Posterior vena cava (tissue), 2 donors: ENCODE data around the gene PLXNA3. TPM values are rescaled to one million over a fixed set of nuclear protein-coding genes. Genes with fewer than 3 reads are reported as not detected.
A peak's percentile ranks its signal among the peaks of the same experiment; 100 is the strongest.

Experiments
- DNase-seq: peaks from one replicate; pipeline ENCODE4 v3.0.0-alpha.2; 2020; ENCODE audit warnings: low spot score
- intact Hi-C, 2 donors: fragments of 100-400 bp; cut with DNase I; formaldehyde crosslinking; loops; one replicate each; pipeline versions ENCODE4 v1.14.1 to v1.14.2; 2022 to 2023
- total RNA-seq, 2 donors: library from RNA; stranded (reverse); fragmentation: NEBNext Ultra II Directional; extraction: Animal tissue kit (Norgen Biotek cat#: 25700); gene quantifications; one replicate each; pipeline ENCODE4 v1.2.1, GENCODE V29; 2021
- donor health status: DM: yes; HTN: yes; CAD: no.
- donor health status: DM: yes; HTN: yes; CAD: no.

Gene PLXNA3
- total RNA-seq, 2 donors from 2014 or later: 23.7 to 31.1 TPM

- no peak for DNase-seq
- intact Hi-C loops: no loop called here
Measured at GRCh38 chrX:154433605-154434004, 24.5 kb upstream of the PLXNA3 start.

DNA sequence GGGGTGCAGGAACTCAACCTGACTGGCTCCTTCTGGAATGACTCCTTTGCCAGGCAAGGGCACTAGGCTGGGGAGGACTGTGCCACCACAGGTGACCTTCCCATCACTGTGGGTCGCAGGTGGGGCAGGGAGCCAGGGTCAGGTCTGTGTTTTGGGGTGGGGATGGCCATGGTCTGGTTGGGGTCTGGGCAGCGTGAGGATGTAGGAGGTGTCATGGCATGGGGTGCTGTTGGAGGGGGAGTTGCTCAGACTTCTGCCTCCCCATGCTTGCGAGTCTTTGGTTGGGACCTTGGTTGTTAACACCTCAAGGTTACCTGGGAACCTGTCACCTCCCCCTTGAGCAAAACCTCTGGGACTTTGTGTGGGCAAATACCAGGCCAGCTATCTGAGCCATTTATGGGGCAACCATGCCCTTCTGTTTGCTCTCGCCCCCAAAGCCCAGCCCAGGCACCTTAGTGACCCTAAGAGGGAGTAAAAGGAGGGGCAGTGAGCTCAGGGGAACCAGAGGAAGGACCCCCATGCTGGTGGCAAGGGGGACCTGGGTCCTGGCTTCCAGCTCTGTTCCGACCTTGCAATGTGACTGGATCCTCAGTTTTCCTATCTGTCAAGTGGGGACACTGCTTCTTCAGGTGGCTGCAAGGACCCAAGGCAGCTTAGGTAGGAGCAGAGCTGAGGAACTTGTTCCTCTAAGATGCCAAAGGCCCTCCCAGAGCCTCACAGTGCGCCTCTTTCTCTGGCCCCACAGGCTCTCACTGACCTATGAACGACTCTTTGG is 23.5 kb upstream of the PLXNA3 start:
- DNase-seq: no peak
- intact Hi-C loops: no loop called here

- no peak for DNase-seq
- intact Hi-C loops: no loop called here
Measured at GRCh38 chrX:154435171-154435733, 22.8 kb upstream of the PLXNA3 start.

DNA sequence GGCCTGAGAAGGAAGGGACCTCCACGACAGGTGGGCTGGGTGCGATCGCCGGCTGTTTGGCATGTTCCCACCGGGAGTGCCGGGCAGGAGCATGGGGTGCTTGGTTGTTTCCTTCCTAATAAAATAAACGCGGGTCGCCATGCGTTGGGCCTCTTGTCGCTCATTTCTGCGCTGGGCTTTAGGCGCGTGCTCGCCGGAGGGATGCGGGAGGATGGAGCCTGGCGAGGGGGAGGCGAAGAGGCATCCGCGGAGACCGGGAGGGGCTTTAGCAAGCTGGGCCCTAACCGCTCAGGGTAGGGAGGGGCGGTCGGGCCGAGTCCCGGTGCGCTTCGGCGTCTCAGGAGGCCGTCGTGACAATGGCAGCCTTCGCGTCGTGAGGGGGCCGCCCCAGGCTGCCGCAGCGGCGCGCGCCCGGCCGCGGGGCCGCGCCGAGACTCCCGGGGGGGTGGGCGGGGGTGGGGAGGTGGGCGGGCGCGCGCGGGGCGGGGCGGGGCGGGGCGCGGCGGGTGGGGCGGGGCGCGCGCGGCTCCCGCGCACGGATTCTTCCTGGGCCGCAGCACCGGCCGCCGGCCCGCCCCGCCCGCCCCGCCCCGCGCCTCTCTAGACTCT is 21.6 kb upstream of the PLXNA3 start:
- intact Hi-C loops: no loop called here
- DNase-seq: peak; percentile 86

DNA sequence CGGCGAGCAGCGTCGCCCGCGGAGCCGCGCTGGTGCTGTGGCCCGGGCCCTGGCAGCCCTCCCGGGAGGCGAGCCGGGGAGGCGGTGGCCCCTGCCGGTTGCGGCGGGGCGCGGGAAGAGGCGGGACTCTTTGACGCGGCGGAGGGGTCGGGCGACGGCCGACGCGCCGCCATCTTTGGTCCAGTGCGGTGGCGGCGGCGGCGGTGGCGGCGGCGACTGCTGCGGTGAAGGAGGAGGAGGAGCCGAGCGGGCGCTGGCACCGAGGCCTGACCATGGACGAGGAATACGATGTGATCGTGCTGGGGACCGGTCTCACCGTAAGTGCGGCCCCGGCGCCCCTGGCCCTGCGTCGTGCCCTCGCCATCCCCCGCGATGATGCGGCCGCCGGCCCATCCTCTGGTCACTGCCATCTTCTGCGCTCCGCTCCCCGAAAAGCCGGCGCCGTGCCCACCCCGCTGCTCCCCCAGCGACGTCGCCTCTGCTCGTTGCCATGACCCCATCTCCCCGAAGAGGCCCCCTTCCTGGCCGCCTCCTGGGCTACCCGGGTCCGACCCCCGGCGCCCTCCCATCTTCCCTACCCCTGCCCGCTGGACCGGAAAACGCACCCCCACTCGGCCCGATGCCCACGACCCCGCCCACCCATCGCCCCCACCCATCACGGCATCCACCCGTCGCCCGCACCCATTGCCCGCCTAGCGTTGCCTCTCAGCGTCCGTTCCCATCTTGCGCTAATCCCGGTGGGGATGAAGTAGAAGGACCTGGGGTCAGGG is 20.9 kb upstream of the PLXNA3 start, which contains the start of gene GDI1:
Gene GDI1 (plus strand): TSS at position 172 of the 770 bp plus-strand sequence. CDS start 101 bp downstream, at position 273.
- intact Hi-C loops: no loop called here
- DNase-seq: peak; percentile 86

DNA sequence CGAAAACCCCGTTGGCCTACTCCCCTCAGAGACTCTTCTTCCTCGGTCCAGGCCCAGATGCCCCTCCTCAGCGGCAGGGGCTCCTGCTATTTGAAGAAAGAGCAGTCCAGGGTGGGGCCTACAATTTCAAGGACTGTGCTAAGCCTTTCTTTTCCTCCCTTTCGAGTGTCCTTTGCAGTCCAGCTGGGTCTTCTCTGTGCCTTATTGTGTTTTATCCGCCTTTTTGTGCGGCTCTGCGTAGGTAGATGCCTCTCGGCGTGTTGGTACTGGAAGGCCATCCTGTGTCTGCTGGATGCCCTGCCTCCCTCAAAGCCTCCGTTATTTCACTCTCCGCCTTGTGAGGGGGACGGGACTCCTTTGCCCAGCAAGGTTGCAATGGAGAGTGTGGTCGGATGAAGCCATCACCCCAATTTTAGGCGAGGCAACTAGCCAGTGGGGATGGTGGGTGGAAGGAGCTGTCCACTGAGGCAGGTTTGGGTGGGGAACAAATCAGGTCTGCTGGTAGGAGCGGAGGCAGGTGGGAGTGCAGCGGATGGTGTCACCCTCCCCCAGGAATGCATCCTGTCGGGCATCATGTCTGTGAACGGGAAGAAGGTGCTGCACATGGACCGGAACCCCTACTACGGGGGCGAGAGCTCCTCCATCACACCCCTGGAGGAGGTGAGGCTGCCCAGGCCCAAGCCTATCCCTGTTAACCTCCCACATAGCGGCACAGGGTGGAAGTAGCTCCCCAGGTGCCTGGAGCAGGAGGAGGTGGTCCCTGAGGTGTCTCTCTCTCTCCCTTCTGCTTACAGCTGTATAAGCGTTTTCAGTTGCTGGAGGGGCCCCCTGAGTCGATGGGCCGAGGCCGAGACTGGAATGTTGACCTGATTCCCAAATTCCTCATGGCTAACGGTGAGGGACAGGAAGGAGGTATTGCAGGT is 19.8 kb upstream of the PLXNA3 start:
- intact Hi-C loops: no loop called here
- DNase-seq: no peak

GRCh38 chrX:154439841-154440240 is 18.2 kb upstream of the PLXNA3 start:
- intact Hi-C loops: no loop called here
- DNase-seq: no peak

DNA sequence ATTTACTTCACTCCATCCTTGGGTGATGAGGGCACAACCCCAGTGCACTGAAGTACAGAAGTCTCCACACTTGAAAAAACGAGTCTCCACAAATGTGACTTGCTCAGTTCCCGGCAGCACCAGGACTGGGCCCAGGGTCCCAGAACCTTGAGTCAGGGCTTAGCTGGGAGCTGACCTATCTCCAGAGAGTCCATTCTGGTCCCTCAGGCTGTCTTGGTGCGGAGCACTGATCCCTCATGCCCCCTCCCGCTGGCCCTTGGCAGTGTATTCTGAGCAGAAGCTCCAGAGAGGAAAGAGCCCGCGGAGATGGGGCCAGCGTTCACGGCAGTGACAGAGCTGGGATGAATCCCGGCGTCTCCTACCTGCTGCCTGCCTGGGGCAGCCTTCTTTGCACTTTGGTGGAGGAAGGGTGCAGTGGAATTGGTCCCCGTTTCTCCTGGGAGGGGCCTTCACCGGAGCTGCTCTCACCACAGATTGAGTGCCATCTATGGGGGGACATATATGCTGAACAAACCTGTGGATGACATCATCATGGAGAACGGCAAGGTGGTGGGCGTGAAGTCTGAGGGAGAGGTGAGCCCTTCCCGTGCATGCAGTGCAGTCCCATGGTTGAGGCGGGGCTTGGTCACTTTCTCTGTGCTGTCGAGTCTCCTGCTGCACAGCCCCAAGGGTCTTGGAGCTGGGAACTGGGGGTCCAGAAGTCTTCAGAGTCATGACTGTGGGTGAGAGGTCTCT is 17.3 kb upstream of the PLXNA3 start:
- intact Hi-C loops: no loop called here
- no peak for DNase-seq

DNA sequence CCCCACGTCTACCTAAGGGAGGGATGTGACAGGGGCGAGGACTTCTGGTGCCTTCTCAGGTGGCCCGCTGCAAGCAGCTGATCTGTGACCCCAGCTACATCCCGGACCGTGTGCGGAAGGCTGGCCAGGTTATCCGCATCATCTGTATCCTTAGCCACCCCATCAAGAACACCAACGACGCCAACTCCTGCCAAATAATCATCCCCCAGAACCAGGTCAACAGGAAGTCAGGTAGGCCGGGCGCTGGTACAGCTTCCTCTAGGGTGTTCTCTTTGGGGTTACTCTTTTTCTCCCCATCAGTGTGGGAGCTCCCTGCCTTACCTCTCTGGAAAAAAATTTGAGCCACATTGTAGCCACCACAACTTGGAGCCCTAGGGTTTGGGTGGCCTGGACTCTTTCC is 16.5 kb upstream of the PLXNA3 start:
- DNase-seq: no peak
- intact Hi-C loops: no loop called here

GRCh38 chrX:154441984-154442707 is 15.9 kb upstream of the PLXNA3 start:
- no peak for DNase-seq
- intact Hi-C loops: no loop called here

- intact Hi-C loops: loop anchor here in 1 of 2 donors (1.0 kb wide), 1 partner anchor 29 kb away; no protein-coding TSS in a partner anchor
- no peak for DNase-seq
Measured at GRCh38 chrX:154443479-154443910, 14.6 kb upstream of the PLXNA3 start.

DNA sequence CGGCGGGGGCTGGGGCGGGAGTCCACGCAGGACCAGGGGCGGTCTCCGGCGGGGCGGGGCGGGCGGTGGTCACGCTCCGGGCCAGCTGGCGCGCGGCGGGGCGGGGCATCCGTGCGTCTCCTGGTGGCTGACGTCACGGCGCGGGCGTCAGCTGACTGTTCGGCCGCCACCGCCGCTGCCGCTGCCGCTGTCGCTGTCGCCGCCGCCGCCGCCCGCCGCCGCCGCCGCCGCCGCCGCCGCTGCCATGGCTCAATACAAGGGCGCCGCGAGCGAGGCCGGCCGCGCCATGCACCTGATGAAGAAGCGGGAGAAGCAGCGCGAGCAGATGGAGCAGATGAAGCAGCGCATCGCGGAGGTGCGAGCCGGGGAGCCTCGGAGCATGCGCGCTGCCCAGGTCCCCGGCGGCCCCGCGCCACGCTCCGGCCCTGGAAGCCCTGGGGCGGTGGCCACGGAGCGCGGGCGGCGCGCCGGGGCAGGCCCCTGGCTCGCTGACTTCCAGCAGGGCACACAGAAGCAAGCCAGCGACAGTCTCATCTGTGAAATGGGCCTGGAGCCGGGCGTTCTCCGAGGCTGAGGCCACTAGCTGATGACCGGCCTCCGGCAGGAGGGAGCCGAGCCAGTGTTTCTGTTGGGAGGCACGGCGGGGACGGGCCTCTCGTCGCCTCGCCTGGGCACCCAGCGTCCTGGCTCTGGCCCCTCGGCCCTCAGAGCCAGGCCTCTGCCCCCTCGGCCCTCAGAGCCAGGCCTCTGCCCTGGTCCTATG is 13.9 kb upstream of the PLXNA3 start, which contains the start of gene FAM50A:
Gene FAM50A (plus strand): TSS at position 150 of the 763 bp plus-strand sequence. CDS start 95 bp downstream, at position 245.
- intact Hi-C loops: loop anchor here in 1 of 2 donors (1.0 kb wide), 1 partner anchor 28 kb away; no protein-coding TSS in a partner anchor
- DNase-seq: peak; percentile 93

DNA sequence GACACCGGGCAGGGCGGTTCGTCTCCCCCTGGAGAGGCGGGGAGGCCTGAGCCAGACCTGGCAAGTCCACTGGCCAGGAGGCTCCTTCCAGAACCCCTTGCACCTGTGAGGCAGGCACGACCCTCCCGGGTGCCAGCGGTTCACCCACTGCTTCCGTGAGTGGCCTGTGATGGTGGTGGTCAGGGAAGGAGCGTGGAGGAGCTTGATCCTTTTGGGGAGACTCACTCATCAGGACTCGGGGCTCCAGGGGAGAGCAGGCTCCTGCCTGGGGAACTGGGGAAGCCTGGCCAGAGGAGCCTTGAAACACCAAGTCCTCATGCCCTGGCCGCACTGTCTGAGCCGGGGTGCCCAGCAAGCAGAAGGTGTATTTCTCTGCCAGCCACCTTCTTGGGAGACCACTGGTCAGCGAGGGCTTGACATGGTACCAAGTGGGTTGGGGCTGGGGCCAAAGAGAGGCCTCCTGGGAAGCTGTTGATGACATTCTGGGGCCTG is 13.3 kb upstream of the PLXNA3 start:
- DNase-seq: no peak
- intact Hi-C loops: loop anchor here in 1 of 2 donors (5.0 kb wide), 1 partner anchor 42 kb away; the partner anchor contains the start of gene UBL4A

DNA sequence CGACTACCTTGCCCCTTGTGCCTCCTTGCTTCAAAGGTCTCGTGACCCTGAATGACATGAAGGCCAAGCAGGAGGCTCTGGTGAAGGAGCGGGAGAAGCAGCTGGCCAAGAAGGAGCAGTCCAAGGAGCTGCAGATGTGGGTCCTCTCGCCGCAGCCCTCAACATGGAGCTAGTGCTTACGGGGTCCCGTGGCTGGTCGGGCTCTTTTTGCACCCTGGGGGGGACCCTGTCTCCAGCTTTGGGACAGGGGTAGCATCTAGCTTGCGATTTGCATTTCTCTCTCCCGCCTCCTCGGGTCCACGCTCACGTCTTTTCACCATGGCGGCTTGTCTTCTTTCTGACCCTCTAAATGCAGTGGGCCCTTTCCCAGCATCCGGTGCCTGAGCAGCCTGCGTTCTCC is 12.3 kb upstream of the PLXNA3 start:
- intact Hi-C loops: loop anchor here in 1 of 2 donors (5.0 kb wide), 1 partner anchor 42 kb away; the partner anchor contains the start of gene UBL4A
- no peak for DNase-seq

DNA sequence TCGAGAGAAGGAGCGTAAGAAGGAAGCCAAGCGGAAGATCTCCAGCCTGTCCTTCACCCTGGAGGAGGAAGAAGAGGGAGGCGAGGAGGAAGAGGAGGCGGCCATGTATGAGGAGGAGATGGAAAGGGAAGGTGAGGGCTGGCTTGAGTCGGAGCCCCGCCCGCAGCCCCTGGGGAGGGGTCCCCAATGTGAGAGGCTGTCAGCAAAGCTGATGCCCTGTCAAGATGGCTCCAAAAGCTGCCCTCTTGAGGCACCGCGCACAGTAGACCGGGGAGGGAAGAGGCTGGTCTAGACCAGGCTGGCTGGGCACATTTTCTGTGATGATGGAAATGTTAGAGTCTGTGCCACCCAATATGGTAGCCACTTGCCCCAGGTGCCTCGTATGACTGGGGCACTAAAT is 11.7 kb upstream of the PLXNA3 start:
- DNase-seq: no peak
- intact Hi-C loops: loop anchor here in 1 of 2 donors (5.0 kb wide), 1 partner anchor 41 kb away; the partner anchor contains the start of gene UBL4A

- DNase-seq: no peak
- intact Hi-C loops: loop anchor here in 1 of 2 donors (5.0 kb wide), 1 partner anchor 39 kb away; the partner anchor contains the start of gene UBL4A
Measured at GRCh38 chrX:154448484-154448883, 9.6 kb upstream of the PLXNA3 start.
